NCI-H2196 (cell line): ENCODE data around the gene S100A14.
A peak's percentile ranks its signal among the peaks of the same experiment; 100 is the strongest.
"Not testable (repeated sequence)": the region's sequence is repeated elsewhere in the genome, so short reads cannot be mapped to it uniquely, and the experiment has no call there.

Experiments used
- DNase-seq: peaks from one replicate; lab custom pipeline; 2025; ENCODE audit not compliant: unreplicated experiment; lab: John Stamatoyannopoulos, UW

The S100A14 gene

DNA sequence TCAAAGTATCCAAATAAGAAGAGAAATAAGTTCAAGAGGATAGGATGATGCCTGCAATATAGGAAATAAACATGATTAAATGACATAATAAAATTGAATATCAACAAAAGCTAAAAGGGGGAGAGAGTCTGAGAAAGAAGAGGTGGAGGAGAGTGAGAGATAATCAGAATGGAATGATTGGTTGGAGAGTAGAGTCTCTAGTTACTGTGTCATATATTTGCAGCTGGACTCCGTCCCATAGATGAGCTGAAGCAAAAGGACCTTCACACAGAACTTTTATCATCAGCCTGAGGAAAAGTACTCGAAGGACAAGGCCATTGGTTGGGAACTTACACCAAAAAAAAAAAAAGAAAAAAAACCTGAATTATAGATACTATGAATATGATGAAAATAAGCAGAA, 27.6 kb downstream of the S100A14 start:
- DNase-seq = no peak

DNA sequence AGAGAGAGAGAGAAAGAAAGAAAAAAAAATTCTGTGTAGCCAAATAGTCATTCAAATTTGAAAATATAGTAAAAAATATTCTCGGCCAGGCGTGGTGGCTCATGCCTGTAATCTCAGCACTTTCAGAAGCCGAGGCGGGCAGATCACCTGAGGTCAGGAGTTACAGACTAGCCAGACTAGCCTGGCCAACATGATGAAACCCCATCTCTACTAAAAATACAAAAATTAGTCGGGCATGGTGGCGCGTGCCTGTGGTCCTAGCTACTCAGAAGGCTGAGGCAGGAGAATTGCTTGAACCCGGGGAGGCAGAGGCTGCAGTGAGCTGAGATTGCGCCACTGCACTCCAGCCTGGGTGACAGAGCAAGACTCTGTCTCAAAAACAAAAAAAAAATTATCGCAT, 28.1 kb downstream of the S100A14 start:
- DNase-seq = not testable (repeated sequence)

DNA sequence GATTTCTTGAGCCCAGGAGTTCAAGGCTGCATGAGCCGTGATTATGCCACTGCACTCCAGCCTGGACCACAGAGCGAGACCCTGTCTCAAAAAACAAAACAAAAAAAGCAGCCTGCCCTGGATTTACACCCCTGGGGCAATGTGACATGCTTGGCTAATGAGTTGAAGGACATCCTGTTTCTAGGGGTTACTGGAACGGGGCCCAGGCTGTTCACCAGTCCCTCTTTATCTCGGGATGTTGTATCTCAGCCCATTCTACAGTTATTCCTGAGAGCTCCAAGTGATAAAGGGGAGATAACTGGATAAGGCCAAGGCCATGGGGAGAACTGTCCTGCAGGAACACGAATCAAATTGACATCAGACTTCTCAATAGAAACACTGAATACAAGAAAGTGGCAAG, 28.8 kb downstream of the S100A14 start:
- DNase-seq = no peak

DNA sequence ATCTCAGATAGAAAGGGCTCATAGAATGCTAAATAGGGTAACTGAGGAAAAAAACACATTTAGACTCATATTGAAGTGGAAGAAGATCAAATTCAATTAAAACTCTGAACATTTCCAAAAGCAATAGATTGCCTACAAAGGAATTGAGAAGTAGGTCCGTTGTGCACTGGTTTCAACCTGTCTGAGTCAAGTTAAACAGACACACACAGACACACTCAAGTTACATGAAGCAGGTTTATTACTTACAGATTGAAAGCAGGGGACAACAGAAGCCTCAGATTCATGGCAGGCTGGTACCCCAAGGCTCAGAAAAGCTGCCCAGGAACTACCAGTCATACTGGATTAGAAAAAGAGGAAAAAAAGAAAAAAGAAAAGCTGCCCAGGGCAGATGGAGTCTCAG, 29.8 kb downstream of the S100A14 start:
- no peak for DNase-seq

DNA sequence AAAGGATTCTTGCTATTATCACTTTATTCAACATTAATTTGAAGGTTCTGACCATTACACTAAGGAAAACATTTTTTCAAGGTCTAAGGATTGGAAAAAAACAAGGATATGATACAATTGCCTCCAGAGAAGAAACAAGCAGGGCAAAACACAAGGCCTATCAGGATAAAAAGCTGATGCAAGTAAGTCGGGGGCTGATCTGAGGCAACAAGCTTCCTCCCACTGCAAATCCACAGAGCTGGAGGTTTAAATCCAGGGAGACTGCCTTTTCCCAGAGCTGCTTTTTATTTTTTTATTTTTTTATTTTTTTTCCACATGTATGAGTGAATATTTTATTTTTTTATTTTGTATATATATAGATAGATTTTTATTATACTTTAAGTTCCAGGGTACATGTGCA, 31.1 kb downstream of the S100A14 start:
- DNase-seq = no peak

DNA sequence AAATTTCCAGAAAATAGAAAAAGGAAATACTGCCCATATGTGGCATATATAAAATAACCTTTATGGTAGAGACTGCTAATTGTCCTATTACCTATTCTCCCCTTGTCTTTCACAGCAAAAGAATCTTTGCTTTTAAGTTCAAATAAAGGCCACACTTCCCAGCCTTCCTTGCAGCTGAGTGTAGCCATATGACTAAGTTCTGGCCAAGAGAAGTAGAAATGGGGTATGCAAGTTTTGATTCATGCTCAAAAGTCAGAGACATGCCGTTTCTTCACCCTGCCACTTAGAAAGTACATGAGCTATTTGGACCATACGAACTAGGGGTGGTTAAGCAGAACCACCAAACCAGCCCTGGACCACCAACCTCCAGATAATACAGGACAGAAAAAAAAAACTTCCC, 32.1 kb downstream of the S100A14 start:
- DNase-seq = no peak

DNA sequence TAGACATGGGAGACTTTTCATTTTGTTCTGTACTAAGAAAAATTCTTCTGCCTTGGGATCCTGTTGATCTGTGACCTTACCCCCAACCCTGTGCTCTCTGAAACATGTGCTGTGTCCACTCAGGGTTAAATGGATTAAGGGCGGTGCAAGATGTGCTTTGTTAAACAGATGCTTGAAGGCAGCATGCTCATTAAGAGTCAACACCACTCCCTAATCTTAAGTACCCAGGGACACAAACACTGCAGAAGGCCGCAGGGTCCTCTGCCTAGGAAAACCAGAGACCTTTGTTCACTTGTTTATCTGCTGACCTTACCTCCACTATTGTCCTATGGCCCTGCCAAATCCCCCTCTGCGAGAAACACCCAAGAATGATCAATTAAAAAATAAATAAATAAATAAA, 32.6 kb downstream of the S100A14 start:
- not testable (repeated sequence) for DNase-seq

DNA sequence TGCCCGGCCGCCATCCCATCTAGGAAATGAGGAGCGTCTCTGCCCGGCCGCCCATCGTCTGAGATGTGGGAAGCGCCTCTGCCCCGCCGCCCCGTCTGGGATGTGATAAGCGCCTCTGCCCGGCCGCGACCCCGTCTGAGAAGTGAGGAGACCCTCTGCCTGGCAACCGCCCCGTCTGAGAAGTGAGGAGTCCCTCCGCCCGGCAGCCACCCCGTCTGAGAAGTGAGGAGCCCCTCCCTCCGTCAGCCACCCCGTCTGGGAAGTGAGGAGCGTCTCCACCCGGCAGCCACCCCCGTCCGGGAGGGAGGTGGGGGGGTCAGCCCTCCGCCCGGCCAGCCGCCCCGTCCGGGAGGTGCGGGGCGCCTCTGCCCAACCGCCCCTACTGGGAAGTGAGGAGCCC, 33.3 kb downstream of the S100A14 start:
- not testable (repeated sequence) for DNase-seq

DNA sequence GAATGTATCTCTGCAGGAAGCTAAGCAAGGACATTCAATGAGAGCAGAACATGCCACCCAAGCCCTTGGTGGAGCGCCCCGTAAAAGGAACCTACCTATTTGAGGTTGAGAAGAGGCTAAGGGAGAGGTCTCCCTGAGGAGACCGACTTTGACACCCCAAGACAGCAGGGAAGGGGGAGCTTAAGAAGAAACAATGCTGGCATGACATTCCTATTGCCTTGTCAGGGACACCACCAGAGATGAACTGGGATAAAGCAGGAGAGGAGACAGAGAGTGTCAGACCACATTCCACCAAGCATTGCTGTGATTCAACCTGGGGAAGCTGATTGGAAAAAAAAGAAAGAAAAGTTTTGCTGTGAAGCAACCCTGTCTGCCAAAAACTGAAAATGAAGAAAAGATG, 37.2 kb downstream of the S100A14 start:
- DNase-seq = no peak

DNA sequence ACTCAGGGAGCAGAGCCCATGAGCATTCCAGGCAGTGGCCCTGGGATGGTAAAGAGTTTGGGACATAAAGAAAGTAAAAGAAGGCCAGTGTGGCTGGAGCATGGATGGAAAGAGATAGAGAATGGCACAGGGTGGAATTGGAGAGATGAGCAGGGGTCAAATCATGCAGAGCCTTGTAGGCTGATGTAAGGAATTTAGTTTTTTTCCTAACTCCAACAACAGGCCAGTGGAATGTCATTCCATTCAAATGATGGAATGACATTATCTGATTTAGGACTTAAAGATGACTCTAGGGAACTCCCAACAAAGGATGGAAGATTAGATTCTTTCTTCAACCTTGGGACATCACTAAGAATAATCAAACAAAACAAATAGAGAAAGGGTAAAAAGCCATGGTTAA, 37.6 kb downstream of the S100A14 start:
- no peak for DNase-seq

DNA sequence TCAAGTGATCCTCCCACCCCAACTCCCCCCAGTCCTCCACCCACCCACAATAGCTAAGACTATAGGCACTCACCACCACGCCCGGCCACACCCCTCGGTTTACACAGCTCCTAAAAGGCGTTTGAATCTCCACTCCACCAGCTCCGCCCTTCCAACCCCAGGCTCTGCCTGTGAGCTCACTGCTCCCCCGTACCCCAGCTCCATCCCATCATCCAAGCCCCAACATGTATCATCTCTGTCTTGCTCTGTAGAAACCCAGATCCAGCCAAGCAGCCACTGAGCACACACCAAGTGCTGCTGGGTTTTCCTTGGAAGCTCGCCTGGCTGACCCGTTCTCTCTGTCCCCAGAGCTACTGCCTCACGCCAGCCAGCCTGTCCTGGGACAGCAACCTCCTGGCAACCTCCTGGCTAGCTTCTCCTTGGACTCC, 38.5 kb downstream of the S100A14 start:
- DNase-seq = no peak

DNA sequence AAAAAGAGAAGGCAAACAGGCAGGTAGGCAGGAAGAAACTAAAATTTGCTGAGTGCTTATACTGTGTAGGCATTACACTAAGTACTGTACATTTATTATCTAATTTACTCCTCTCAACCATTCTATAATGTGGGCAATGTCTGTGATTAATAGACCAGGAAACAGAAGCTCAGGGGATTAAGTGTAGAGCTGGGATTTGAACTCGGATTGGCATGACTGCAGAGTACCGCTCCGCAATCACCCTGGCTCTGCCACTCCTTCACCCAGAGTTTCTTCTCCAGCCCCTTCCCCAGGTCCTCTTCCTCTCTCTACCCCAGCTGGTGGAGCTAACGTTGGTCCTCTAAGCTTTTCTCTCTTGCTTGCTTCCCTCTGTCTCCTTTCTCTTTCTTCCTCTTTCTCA, 39.0 kb downstream of the S100A14 start:
- DNase-seq = no peak

DNA sequence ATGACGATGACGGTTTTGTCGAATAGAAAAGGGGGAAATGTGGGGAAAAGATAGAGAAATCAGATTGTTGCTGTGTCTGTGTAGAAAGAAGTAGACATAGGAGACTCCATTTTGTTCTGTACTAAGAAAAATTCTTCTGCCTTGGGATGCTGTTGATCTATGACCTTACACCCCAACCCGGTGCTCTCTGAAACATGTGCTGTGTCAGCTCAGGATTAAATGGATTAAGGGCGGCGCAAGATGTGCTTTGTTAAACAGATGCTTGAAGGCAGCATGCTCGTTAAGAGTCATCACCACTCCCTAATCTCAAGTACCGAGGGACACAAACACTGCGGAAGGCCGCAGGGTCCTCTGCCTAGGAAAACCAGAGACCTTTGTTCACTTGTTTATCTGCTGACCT, 40.6 kb downstream of the S100A14 start:
- DNase-seq = not testable (repeated sequence)

DNA sequence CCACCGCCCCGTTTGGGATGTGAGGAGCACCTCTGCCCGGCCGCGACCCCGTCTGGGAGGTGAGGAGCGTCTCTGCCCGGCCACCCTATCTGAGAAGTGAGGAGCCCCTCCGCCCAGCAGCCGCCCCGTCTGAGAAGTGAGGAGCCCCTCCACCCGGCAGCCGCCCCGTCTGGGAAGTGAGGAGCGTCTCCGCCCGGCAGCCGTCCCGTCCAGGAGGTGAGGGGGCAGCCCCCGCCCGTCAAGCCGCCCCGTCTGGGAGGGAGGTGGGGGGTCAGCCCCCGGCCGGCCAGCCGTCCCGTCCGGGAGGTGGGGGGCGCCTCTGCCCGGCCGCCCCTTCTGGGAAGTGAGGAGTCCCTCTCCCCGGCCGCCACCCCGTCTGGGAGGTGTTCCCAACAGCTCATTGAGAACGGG, 41.0 kb downstream of the S100A14 start:
- DNase-seq = not testable (repeated sequence)

DNA sequence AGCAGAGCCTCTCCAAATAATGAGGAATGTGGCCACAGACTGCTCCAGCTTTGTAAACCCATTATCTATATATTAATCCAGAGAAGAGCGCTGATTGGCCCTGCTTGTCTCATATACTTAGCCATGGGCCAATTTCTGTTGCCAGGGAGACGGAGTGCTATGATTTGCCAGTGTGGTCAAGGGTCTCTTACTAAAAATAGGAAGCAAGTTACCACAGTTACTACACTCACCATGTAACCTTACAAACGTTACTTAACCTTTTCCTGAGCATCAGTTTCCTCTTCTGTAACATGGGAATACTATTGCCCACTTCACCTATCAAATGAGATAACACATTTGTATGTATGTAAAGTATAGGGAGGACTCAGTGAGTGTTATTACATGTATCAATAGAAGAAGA, 42.8 kb downstream of the S100A14 start:
- DNase-seq = no peak

DNA sequence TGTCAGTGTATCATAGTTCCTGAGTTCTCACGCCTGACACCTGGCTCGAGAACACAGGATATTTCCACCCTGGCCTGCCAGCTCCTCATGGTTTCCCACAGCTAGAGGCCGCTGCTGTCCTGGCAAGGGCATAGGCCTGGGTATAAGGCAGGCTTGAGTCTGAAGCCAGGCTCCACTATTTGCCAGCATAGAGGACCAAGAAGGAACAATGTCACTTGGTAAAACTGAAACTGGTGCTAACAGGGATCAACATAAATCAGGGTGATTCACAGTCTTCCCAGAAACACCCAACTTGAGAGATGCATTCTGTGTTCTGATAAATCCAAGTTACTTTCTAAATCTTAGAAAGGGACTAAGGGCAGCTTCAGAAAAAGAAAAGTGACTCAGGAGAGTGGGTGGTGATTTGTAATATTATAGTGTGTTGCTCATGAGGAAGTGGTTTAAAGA, 43.5 kb downstream of the S100A14 start:
- peak; percentile 86 for DNase-seq

DNA sequence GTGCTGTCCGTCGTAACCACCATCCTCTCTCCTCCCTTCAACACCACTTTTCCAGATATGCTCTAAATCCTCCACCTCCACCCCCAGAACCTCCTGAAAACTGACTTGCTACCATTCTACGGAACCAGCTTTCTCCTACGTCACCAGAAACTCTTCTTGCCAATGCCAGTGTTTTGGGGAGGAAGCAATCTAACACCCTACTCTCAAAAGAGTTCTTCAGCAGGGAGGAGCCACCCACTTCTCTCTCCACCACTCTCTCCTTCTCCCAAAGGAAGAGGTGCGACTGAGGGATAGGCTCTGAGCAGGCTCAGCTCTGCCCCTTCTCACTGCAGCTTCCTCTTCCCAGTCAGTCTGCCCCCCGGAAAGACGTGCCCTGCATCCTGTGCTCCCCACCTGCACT, 44.4 kb downstream of the S100A14 start:
- DNase-seq = no peak

DNA sequence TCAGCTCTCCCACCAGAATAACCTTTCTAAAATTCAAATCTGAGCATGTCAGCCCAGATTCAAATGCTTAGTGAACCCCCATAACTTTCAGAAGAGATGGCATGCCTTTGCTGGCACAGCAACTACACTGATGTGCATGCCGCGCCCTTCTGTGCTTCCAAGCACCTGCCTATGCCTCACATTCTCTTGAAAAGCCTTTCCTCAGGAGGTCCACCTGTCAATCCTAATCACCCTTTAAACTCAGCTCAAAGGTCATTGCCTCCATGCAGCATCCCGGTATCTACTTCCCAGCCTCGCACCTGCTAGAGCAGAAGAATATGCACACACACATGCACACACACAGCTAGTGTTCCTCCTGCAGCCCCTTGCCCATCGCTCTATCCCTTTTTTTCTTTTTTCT, 45.3 kb downstream of the S100A14 start:
- no peak for DNase-seq

DNA sequence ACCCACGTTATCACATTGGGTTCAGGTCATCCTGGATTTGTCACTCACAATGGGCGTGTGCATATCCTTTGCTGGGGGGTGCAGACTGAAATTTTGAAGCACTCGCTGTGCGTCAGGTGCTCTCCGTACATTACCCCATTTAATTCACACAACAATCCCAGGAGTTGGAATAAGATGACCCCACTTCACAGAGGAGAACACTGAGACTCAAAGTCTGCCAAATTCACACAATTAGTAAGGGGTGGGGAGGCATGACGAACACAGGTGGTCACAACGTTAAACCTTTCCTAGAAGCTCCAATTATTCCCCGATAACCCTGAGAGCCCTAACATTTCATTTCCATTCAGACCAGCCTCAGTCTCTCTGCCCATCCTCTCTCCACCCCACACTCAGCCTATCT, 46.7 kb downstream of the S100A14 start:
- DNase-seq = no peak

DNA sequence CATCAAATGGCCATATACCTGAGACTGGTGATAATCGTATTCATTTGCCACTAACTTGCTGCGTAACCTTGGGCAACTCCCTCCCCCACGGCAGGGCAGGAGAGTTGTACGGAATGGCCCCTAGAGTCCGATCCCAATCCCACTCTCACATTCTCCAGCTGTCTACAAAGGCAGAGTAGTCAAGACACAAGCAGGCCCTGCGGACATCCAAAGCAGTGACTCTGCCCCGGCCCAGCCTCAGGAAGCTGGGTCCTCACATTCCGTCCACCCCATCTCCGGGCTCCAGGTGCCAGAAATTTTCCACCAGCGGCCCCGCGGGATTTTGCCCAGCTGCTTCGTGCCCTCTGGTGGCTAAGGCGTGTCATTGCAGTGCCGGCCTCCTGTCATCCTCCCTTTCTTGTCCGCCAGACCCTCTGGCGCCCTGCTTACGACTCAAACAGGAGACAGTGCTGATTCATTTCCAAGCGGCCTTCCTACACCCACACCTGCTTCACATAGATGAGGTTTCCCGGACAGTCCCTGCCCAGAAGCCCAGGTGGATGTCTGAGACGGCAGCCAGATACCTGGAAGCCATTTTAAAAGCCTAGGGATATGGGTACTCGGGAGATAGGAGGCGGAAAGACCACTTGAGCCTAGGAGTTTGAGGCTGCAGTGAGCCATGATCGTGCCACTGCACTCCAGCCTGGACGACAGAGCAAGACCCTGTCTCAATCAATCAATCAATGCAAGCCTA, 47.6 kb downstream of the S100A14 start:
- peak; percentile 95 for DNase-seq

DNA sequence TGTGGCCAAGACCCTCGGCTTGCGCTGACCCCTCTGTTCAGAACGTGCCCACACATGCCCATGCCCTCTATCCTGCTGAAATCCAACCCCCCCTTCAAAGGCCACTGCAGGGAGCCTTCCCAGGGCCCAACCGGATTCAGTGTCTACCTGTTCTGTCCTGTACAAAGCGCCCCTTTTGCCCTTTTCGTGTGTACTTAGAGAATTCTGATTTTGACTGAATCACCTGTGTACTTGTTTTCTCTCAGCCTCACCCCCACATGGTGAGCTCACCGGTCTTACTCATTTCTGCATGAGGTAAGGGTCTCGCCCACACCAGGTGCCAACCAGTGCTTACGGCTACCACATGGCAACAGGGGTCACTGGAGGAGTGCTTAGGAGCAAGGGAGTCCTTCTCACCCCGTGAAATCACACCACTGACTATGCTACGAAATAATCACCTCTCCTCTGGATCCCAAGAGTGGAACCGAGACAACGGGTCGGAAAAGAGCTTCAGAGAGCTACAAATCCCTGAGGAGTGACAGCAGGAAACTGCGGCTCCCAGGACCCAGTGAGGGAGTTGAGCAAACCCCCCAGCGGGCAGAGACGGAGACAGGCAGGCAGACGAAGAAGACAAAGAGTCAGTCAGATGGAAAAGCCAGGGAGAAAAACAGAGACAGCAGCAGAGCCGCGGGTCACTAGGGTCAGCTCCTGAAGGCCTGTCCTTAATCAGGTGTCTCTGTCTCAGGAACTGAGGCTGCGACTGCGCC, 48.3 kb downstream of the S100A14 start:
- DNase-seq = no peak
